ENCODE results near the gene RAPGEF2.

Gene RAPGEF2

DNA sequence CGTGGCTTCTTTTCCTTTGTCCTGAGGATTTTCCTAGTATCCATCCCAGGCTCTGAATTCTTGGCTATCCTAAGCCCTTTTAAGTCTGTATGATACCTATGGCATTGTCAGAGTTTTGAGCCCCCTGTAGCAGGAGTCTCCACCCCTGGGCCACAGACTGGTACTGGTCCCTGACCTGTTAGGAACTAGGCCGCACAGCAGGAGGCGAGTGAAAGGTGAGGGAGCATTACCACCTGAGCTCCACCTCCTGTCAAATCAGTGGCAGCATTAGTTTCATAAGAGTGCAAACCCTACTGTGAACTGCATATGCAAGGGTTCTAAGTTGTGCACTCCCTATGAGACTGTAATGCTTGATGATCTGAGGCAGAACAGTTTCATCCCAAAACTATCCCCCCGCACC lies 216.1 kb downstream of the RAPGEF2 start:
- ChIA-PET CTCF (interaction anchor here (0.6 to 1.1 kb wide), 4 partner anchors 9 to 870 kb away, joined by 3 read pairs; no protein-coding TSS in a partner anchor), POLR2A (no interaction called here)
- no peaks in the 10 kb centered on the region for H3K9me3 ChIP-seq (ENCODE audit: control insufficient read depth, insufficient read depth, low read depth, low read length)
- H3K27ac ChIP-seq (ENCODE audit: extremely low read depth, low read depth, low read length) = no peak overlapping the region
- TF ChIP-seq SETDB1 (IDR thresholded peaks at IDR 0.05; ENCODE audit: insufficient read length, low read length) (no peak), ZNF112 (tag by site-specific recombination; IDR thresholded peaks at IDR 0.05) (no peak), ZNF121 (tag by site-specific recombination; IDR thresholded peaks at IDR 0.05) (no peak), ZNF561 (tag by site-specific recombination; IDR thresholded peaks at IDR 0.05; ENCODE audit: borderline replicate concordance) (no peak), ZNF677 (tag by site-specific recombination; IDR thresholded peaks at IDR 0.05) (no peak), ZNF26 (tag by site-specific recombination; IDR thresholded peaks at IDR 0.05) (no peak), ZSCAN23 (tag by site-specific recombination; IDR thresholded peaks at IDR 0.05) (no peak), ZNF621 (tag by site-specific recombination; IDR thresholded peaks at IDR 0.05) (no peak), ZNF133 (tag by site-specific recombination; IDR thresholded peaks at IDR 0.05) (no peak)
- TF ChIP-seq, protein P1, sequence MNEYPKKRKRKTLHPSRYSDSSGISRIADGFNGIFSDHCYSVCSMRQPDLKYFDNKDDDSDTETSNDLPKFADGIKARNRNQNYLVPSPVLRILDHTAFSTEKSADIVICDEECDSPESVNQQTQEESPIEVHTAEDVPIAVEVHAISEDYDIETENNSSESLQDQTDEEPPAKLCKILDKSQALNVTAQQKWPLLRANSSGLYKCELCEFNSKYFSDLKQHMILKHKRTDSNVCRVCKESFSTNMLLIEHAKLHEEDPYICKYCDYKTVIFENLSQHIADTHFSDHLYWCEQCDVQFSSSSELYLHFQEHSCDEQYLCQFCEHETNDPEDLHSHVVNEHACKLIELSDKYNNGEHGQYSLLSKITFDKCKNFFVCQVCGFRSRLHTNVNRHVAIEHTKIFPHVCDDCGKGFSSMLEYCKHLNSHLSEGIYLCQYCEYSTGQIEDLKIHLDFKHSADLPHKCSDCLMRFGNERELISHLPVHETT (tag by site-specific recombination; IDR thresholded peaks at IDR 0.05) = no peak
- H3K4me1 ChIP-seq (ENCODE audit: control insufficient read depth, insufficient read depth, low read length) = no peaks in the 10 kb centered on the region
- peaks cover 0 to 43% of the 10 kb centered on the region in 2 experiments; a peak in 2 of 3 replicates for H3K36me3 ChIP-seq (ENCODE audit: control insufficient read depth in 2 of 2, insufficient read depth in 1 of 2, low read length in 2 of 2)
- H3K4me3 ChIP-seq (ENCODE audit: low read depth, low read length) = no peak overlapping the region

- POLR2A ChIA-PET = no interaction called here
- CTCF ChIA-PET = no interaction called here
- Histone ChIP-seq H3K4me1 (ENCODE audit: control insufficient read depth, insufficient read depth, low read length) (no peaks in the 10 kb centered on the region), H3K36me3 (ENCODE audit: control insufficient read depth in 2 of 2, insufficient read depth in 1 of 2, low read length in 2 of 2) (peaks cover 0 to 37% of the 10 kb centered on the region in 2 experiments; a peak in 2 of 3 replicates), H3K4me3 (ENCODE audit: low read depth, low read length) (no peak overlapping the region), H3K9me3 (ENCODE audit: control insufficient read depth, insufficient read depth, low read depth, low read length) (no peaks in the 10 kb centered on the region), H3K27ac (ENCODE audit: extremely low read depth, low read depth, low read length) (no peak overlapping the region)
- no peak for TF ChIP-seq KLF10 (tag by site-specific recombination; IDR thresholded peaks at IDR 0.05)
Observed at GRCh38 chr4:159326480-159326879, 223.6 kb downstream of the RAPGEF2 start.

DNA sequence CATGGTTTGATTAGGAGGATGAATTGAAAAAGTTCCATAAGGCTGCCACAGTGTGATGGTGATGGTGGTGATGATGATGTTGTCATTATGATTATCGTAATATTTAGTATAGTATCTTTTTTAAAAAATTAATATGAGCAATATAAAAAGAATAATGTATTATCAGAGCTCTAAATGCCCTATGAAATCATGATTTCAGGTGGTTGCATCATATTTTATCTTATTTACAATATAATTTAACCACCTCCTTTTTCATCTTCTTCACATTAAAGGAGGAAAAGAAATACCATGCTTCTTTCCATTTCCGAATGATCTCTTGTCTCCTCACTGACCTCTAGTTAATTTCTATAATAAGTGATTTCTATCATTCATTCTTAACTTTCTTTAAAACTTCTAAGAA lies 225.9 kb downstream of the RAPGEF2 start:
- ChIA-PET POLR2A (no interaction called here), CTCF (no interaction called here)
- Histone ChIP-seq H3K27ac (ENCODE audit: extremely low read depth, low read depth, low read length) (no peak overlapping the region), H3K4me1 (ENCODE audit: control insufficient read depth, insufficient read depth, low read length) (no peaks in the 10 kb centered on the region), H3K9me3 (ENCODE audit: control insufficient read depth, insufficient read depth, low read depth, low read length) (no peaks in the 10 kb centered on the region), H3K4me3 (ENCODE audit: low read depth, low read length) (no peak overlapping the region), H3K36me3 (ENCODE audit: control insufficient read depth in 2 of 2, insufficient read depth in 1 of 2, low read length in 2 of 2) (peaks cover 0 to 35% of the 10 kb centered on the region in 2 experiments)
- TF ChIP-seq ZNF621 (tag by site-specific recombination; IDR thresholded peaks at IDR 0.05) (no peak), SETDB1 (IDR thresholded peaks at IDR 0.05; ENCODE audit: insufficient read length, low read length) (no peak), GLI4 (tag by site-specific recombination; IDR thresholded peaks at IDR 0.05) (no peak), ZBTB7A (tag by site-specific recombination; IDR thresholded peaks at IDR 0.05; ENCODE audit: low read depth) (no peak), BCL6B (tag by site-specific recombination; IDR thresholded peaks at IDR 0.05) (no peak), ZBTB21 (tag by site-specific recombination; IDR thresholded peaks at IDR 0.05) (no peak), ZFP3 (tag by site-specific recombination; IDR thresholded peaks at IDR 0.05; ENCODE audit: low read depth) (no peak)
- TF ChIP-seq, protein P2, sequence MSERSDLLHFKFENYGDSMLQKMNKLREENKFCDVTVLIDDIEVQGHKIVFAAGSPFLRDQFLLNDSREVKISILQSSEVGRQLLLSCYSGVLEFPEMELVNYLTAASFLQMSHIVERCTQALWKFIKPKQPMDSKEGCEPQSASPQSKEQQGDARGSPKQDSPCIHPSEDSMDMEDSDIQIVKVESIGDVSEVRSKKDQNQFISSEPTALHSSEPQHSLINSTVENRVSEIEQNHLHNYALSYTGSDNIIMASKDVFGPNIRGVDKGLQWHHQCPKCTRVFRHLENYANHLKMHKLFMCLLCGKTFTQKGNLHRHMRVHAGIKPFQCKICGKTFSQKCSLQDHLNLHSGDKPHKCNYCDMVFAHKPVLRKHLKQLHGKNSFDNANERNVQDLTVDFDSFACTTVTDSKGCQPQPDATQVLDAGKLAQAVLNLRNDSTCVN (tag by site-specific recombination; optimal IDR thresholded peaks at IDR 0.05) = no peak

Measured in HEK293 (cell line).